IMR-90 (cell line): ENCODE results near the gene NOL6.

Experiments used
- CHD1 ChIP-seq: IDR thresholded peaks from 2 replicates; pipeline ENCODE4 v1.6.1; 2012; ENCODE audit warnings: low read depth, low read length, improper control_type of control experiment
- CTCF ChIP-seq: conservative IDR thresholded peaks from 2 replicates; pipeline ENCODE4 v1.5.1; 2012; ENCODE audit warnings: mild to moderate bottlenecking, low read depth, low read length, improper control_type of control experiment
- ELK1 ChIP-seq: fragments of 150-350 bp; IDR thresholded peaks from 2 replicates; pipeline ENCODE4 v1.6.1; 2016; ENCODE audit warnings: low read depth, mild to moderate bottlenecking, low read length, moderate library complexity, borderline replicate concordance
- MXI1 ChIP-seq: IDR thresholded peaks from 2 replicates; pipeline ENCODE4 v1.6.1; 2012; ENCODE audit warnings: low read depth, mild to moderate bottlenecking, low read length, moderate library complexity, borderline replicate concordance
- POLR2A ChIP-seq: IDR thresholded peaks from 2 replicates; pipeline ENCODE4 v1.6.1; 2012; ENCODE audit warnings: mild to moderate bottlenecking, low read depth, low read length
- RCOR1 ChIP-seq: IDR thresholded peaks from 2 replicates; pipeline ENCODE4 v1.6.1; 2012; ENCODE audit warnings: mild to moderate bottlenecking, low read length, improper control_type of control experiment; ENCODE audit not compliant: insufficient replicate concordance
- SMC3 ChIP-seq: fragments of 150-350 bp; IDR thresholded peaks from 2 replicates; pipeline ENCODE4 v1.6.1; 2016; ENCODE audit warnings: low read depth, mild to moderate bottlenecking, antibody characterized with exemption, low read length, moderate library complexity

GRCh38 chr9:33489066-33489465 lies 15.3 kb upstream of the NOL6 start:
- TF ChIP-seq MXI1, result no peak
- no peak for TF ChIP-seq CTCF
- TF ChIP-seq SMC3, result no peak
- TF ChIP-seq POLR2A, result no peak
- no peak for TF ChIP-seq ELK1
- TF ChIP-seq CHD1, result no peak
- TF ChIP-seq RCOR1, result no peak
